ENCODE data around the gene CEP70.

DNA sequence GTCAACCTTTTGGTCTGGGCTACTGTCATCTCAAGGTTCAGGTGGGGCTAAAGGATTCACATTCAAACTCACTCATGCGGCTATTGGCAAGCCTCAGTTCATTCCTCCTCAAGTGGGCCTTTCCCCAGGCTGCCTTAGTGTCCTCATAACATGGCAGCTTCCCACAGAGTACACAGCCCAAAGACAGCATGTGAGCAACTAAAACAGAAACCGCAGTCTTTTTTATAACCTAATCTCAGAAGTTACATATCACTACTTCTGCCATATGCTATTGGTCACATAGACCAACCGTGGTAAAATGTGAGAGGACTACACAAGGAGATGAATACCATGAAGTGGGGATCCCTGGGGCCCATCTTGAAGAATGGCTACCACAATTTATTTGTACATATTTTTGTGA lies 4.5 kb upstream of the CEP70 start:
- TF ChIP-seq SP1 (IDR thresholded peaks at IDR 0.05; ENCODE audit: low read depth, low read length) (no peak), RAD21 (IDR thresholded peaks at IDR 0.05; ENCODE audit: insufficient read depth, low read depth, low read length) (no peak), CHD4 (IDR thresholded peaks at IDR 0.05) (no peak), EP300 (IDR thresholded peaks at IDR 0.05; ENCODE audit: borderline replicate concordance in 1 of 2, control insufficient read depth in 1 of 2, low read depth in 2 of 2, low read length in 2 of 2) (no peak), TARDBP (IDR thresholded peaks at IDR 0.05; ENCODE audit: borderline replicate concordance) (no peak), POLR2A (IDR thresholded peaks at IDR 0.05; ENCODE audit: low read depth, low read length) (no peak), RFX5 (IDR thresholded peaks at IDR 0.05; ENCODE audit: low read depth, low read length) (no peak), JUNB (IDR thresholded peaks at IDR 0.05) (no peak), RELA (IDR thresholded peaks at IDR 0.05; ENCODE audit: borderline replicate concordance, partially characterized antibody) (no peak)
- TF ChIP-seq, protein P1, sequence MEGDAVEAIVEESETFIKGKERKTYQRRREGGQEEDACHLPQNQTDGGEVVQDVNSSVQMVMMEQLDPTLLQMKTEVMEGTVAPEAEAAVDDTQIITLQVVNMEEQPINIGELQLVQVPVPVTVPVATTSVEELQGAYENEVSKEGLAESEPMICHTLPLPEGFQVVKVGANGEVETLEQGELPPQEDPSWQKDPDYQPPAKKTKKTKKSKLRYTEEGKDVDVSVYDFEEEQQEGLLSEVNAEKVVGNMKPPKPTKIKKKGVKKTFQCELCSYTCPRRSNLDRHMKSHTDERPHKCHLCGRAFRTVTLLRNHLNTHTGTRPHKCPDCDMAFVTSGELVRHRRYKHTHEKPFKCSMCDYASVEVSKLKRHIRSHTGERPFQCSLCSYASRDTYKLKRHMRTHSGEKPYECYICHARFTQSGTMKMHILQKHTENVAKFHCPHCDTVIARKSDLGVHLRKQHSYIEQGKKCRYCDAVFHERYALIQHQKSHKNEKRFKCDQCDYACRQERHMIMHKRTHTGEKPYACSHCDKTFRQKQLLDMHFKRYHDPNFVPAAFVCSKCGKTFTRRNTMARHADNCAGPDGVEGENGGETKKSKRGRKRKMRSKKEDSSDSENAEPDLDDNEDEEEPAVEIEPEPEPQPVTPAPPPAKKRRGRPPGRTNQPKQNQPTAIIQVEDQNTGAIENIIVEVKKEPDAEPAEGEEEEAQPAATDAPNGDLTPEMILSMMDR (IDR thresholded peaks at IDR 0.05 in 2 of 3, conservative IDR thresholded peaks at IDR 0.05 in 1 of 3; ENCODE audit: control insufficient read depth in 2 of 3, extremely low read depth in 1 of 3, insufficient read depth in 1 of 3, low read depth in 3 of 3, low read length in 3 of 3): no peak
- TF ChIP-seq, protein P2, sequence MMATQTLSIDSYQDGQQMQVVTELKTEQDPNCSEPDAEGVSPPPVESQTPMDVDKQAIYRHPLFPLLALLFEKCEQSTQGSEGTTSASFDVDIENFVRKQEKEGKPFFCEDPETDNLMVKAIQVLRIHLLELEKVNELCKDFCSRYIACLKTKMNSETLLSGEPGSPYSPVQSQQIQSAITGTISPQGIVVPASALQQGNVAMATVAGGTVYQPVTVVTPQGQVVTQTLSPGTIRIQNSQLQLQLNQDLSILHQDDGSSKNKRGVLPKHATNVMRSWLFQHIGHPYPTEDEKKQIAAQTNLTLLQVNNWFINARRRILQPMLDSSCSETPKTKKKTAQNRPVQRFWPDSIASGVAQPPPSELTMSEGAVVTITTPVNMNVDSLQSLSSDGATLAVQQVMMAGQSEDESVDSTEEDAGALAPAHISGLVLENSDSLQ (IDR thresholded peaks at IDR 0.05): no peak
- TF ChIP-seq, protein P3, sequence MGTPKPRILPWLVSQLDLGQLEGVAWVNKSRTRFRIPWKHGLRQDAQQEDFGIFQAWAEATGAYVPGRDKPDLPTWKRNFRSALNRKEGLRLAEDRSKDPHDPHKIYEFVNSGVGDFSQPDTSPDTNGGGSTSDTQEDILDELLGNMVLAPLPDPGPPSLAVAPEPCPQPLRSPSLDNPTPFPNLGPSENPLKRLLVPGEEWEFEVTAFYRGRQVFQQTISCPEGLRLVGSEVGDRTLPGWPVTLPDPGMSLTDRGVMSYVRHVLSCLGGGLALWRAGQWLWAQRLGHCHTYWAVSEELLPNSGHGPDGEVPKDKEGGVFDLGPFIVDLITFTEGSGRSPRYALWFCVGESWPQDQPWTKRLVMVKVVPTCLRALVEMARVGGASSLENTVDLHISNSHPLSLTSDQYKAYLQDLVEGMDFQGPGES (IDR thresholded peaks at IDR 0.05): no peak
- TF ChIP-seq, protein P4, sequence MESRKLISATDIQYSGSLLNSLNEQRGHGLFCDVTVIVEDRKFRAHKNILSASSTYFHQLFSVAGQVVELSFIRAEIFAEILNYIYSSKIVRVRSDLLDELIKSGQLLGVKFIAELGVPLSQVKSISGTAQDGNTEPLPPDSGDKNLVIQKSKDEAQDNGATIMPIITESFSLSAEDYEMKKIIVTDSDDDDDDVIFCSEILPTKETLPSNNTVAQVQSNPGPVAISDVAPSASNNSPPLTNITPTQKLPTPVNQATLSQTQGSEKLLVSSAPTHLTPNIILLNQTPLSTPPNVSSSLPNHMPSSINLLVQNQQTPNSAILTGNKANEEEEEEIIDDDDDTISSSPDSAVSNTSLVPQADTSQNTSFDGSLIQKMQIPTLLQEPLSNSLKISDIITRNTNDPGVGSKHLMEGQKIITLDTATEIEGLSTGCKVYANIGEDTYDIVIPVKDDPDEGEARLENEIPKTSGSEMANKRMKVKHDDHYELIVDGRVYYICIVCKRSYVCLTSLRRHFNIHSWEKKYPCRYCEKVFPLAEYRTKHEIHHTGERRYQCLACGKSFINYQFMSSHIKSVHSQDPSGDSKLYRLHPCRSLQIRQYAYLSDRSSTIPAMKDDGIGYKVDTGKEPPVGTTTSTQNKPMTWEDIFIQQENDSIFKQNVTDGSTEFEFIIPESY (IDR thresholded peaks at IDR 0.05): no peak

All from GM12878 (cell line).